ENCODE results near the gene ELAC1. TPM values are rescaled to one million over a fixed set of nuclear protein-coding genes. Genes with fewer than 3 reads are reported as not detected.
"Not testable (repeated sequence)": the region's sequence is repeated elsewhere in the genome, so short reads cannot be mapped to it uniquely, and the experiment has no call there.

ELAC1 gene
- 10 to 100 TPM in 1 of 2 donors, 1 to 10 TPM in 1; 8.2 to 10.5 TPM for total RNA-seq

DNA sequence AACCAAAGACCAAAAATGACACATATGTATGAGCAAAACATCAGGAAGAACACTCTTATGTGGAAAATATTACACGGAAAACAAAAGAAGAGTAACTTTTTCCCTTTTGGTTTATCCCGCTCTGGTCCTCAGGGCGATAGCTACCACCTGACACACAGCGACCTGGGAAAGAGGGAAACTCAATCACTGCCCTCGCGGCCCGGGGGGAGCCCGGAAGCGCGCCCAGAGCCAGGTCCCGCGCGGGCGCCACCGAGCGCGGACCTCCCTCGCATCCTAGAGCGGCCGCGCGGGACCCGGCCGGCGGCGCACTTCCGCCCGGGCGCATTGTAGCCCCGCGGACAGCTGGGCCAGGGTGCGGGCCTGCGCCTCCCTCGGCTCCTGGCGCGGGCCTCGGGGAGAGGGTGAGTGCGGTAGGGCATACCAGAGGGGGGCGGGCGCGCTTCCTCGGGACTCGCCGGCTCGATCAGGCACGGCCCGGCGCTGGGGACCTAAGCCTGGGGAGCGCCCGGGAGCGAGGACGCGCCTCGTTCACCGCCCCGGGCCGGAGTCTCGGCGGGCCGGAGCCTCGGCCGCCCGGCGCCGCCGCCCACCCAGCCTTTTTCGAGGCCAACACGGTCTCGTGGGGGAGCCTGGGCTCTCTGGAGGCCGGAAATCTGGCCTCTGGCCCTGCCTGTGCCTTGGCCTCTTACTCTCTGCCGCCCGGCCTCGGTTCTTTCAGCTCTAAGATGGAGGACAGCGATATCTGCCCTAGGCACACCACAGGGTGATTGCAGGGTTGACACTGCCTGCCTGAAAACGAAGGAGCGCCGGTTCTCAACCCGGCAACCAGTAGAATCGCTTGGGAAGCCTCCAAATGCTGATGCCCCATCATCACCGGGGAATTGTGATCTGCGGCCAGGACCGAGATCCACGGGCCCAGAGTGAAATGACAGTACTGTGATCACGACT lies at the start of gene ELAC1:
Gene ELAC1, plus strand, starts transcription at position 327 of the 948 bp plus-strand sequence. CDS start 6,365 bp downstream, outside the sequence.
- peaks cover 16% of the 10 kb centered on the region for H3K36me3 Mint-ChIP-seq
- DNase-seq (ENCODE audit: low spot score) = peak; percentile 87
- peak within 1 kb of the TSS; percentile 86 for H3K4me3 Mint-ChIP-seq
- H3K27me3 Mint-ChIP-seq = peaks cover 0 to 3% of the 10 kb centered on the region in 2 donors
- peaks cover 4% of the 10 kb centered on the region for H3K9me3 Mint-ChIP-seq
- H3K4me1 Mint-ChIP-seq (ENCODE audit: low read depth in 2 of 2) = peaks cover 24 to 29% of the 10 kb centered on the region in 2 donors
- H3K27ac Mint-ChIP-seq = peak within 1 kb of the TSS; percentile 78 to 88
- ATAC-seq = peak; percentile 95 to 98

DNA sequence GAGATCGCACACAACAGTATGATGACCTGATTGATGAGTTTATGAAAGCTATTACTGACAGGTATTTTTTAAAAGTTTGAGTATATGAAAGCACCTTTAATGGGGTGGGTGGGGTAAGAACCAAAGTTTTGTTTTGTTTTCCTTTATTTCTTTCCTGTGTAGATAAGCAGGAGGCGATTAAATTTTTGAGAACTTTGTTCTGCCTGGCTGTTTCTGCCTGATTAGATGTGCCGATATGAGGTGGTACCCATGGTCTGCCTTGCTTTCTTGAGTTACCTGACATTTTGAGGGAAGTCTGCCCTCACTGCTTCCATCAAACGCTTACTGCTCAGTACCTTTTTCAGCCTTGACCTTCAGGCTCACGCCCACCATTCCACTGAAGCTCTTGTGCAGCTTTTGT lies 49.7 kb upstream of the ELAC1 start:
- ATAC-seq (no peak), DNase-seq (ENCODE audit: low spot score) (no peak)
- H3K27me3 Mint-ChIP-seq = no peaks in the 10 kb centered on the region
- no peaks in the 10 kb centered on the region for H3K9me3 Mint-ChIP-seq
- peaks cover 5 to 14% of the 10 kb centered on the region in 2 donors for H3K4me1 Mint-ChIP-seq (ENCODE audit: low read depth in 2 of 2)
- peaks cover 23% of the 10 kb centered on the region for H3K36me3 Mint-ChIP-seq
- no peak overlapping the region for H3K27ac Mint-ChIP-seq
- no peak overlapping the region for H3K4me3 Mint-ChIP-seq

DNA sequence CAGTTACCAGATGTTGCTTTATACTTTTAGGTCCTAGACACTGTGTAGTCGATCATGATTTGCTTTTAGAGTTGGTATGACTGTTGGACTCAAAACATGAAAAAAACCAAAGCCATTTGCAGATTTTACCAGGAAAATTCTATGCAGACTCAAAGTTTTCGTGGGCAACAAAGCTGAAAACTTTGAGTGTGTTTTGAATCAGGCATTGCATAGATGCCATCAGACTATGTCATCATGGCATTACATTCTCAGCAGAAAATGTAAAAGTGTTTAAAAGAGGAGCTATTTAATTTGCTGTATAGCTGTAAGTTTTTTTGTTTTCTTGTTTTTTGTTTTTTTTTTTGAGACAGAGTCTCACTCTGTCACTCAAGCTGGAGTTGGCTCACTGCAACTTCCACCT lies 43.5 kb upstream of the ELAC1 start:
- ATAC-seq (no peak), DNase-seq (ENCODE audit: low spot score) (no peak)
- no peak overlapping the region for H3K4me3 Mint-ChIP-seq
- no peaks in the 10 kb centered on the region for H3K27me3 Mint-ChIP-seq
- peaks cover 0 to 2% of the 10 kb centered on the region in 2 donors for H3K4me1 Mint-ChIP-seq (ENCODE audit: low read depth in 2 of 2)
- H3K9me3 Mint-ChIP-seq = no peaks in the 10 kb centered on the region
- H3K27ac Mint-ChIP-seq = no peak overlapping the region
- peaks cover 29% of the 10 kb centered on the region for H3K36me3 Mint-ChIP-seq

- no peaks in the 10 kb centered on the region for H3K4me1 Mint-ChIP-seq (ENCODE audit: low read depth in 2 of 2)
- no peaks in the 10 kb centered on the region for H3K9me3 Mint-ChIP-seq
- ATAC-seq (no peak), DNase-seq (ENCODE audit: low spot score) (no peak)
- no peak overlapping the region for H3K27ac Mint-ChIP-seq
- peaks cover 23% of the 10 kb centered on the region for H3K36me3 Mint-ChIP-seq
- H3K4me3 Mint-ChIP-seq = no peak overlapping the region
- no peaks in the 10 kb centered on the region for H3K27me3 Mint-ChIP-seq
These were observed 41.3 kb upstream of the ELAC1 start for GRCh38 chr18:50926521-50926920.

- Mint-ChIP-seq H3K4me3 (no peak overlapping the region), H3K4me1 (ENCODE audit: low read depth in 2 of 2) (no peaks in the 10 kb centered on the region), H3K27ac (no peak overlapping the region), H3K36me3 (peaks cover 21% of the 10 kb centered on the region), H3K9me3 (no peaks in the 10 kb centered on the region), H3K27me3 (no peaks in the 10 kb centered on the region)
- no peak for DNase-seq (ENCODE audit: low spot score)
- no peak for ATAC-seq
These were observed 39.3 kb upstream of the ELAC1 start for GRCh38 chr18:50928551-50928950.

DNA sequence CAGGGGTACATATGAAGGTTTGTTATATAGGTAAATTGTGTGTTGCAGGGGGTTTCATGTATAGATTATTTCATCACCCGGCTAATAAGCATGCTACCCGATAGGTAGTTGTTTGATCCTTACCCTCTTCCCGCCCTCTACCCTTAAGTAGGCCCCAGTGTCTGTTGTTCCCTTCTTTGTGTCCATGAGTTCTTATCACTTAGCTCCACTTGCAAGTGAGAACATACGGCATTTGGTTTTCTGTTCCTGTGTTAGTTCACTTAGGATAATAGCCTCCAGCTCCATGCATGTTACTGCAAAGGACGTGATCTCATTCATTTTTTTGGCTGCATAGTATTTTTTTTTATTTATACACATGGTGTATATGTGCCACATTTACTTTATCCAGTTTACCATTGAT lies 34.2 kb upstream of the ELAC1 start:
- H3K4me3 Mint-ChIP-seq = no peak overlapping the region
- DNase-seq (ENCODE audit: low spot score) (no peak), ATAC-seq (no peak)
- no peaks in the 10 kb centered on the region for H3K27me3 Mint-ChIP-seq
- H3K9me3 Mint-ChIP-seq = no peaks in the 10 kb centered on the region
- no peaks in the 10 kb centered on the region for H3K4me1 Mint-ChIP-seq (ENCODE audit: low read depth in 2 of 2)
- no peak overlapping the region for H3K27ac Mint-ChIP-seq
- no peaks in the 10 kb centered on the region for H3K36me3 Mint-ChIP-seq

- no peaks in the 10 kb centered on the region for H3K27me3 Mint-ChIP-seq
- no peaks in the 10 kb centered on the region for H3K36me3 Mint-ChIP-seq
- no peak for ATAC-seq
- H3K4me3 Mint-ChIP-seq = no peak overlapping the region
- no peaks in the 10 kb centered on the region for H3K4me1 Mint-ChIP-seq (ENCODE audit: low read depth in 2 of 2)
- no peaks in the 10 kb centered on the region for H3K9me3 Mint-ChIP-seq
- no peak overlapping the region for H3K27ac Mint-ChIP-seq
- DNase-seq (ENCODE audit: low spot score) = no peak
These were observed 33.2 kb upstream of the ELAC1 start for GRCh38 chr18:50934545-50935211.

DNA sequence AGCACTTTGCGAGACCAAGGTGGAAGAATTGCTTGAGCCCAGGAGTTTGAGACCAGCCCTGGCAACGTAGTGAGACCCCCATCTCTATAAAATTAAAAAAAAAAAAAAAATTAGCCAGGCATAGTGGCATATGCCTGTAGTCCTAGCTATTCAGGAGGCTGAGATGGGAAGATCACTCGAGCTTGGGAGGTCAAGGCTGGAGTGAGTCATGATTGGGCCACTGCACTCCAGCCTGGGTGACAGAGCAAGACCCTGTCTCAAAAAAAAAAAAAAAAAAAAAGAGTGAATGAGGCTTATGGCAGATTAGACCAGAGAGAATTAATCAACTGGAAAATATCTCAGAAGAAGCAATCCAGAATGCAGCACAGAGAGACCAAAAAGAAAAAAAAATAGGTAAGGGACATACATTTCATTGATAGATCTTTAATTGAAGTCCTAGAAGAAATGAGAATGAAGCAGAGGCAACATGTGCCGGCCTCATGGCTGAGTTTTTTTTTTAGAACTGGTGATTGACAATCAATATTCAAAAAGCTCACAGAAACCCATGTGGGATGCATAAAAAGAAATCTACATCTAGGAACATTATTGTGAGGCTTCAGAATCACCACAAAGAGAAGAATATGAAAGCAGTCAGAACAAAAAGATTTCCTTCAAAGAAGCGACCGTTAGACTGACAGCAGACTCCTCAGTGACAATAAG lies 32.2 kb upstream of the ELAC1 start:
- no peaks in the 10 kb centered on the region for H3K36me3 Mint-ChIP-seq
- no peak overlapping the region for H3K4me3 Mint-ChIP-seq
- ATAC-seq = no peak
- no peak for DNase-seq (ENCODE audit: low spot score)
- no peaks in the 10 kb centered on the region for H3K4me1 Mint-ChIP-seq (ENCODE audit: low read depth in 2 of 2)
- no peaks in the 10 kb centered on the region for H3K27me3 Mint-ChIP-seq
- no peak overlapping the region for H3K27ac Mint-ChIP-seq
- H3K9me3 Mint-ChIP-seq = no peaks in the 10 kb centered on the region

GRCh38 chr18:50937183-50937582 lies 30.7 kb upstream of the ELAC1 start:
- peak overlapping the region in 1 of 2 donors; percentile 67 for H3K27ac Mint-ChIP-seq
- no peaks in the 10 kb centered on the region for H3K36me3 Mint-ChIP-seq

GRCh38 chr18:50938912-50939311 lies 28.9 kb upstream of the ELAC1 start:
- ATAC-seq = no peak
- Mint-ChIP-seq H3K27ac (no peak overlapping the region), H3K36me3 (no peaks in the 10 kb centered on the region), H3K4me3 (no peak overlapping the region), H3K27me3 (no peaks in the 10 kb centered on the region), H3K9me3 (no peaks in the 10 kb centered on the region), H3K4me1 (ENCODE audit: low read depth in 2 of 2) (no peaks in the 10 kb centered on the region)
- DNase-seq (ENCODE audit: low spot score) = no peak

More at GRCh38 chr18:50937183-50937582, 30.7 kb upstream of the ELAC1 start:
- Mint-ChIP-seq H3K9me3 (no peaks in the 10 kb centered on the region), H3K4me1 (ENCODE audit: low read depth in 2 of 2) (no peaks in the 10 kb centered on the region), H3K4me3 (no peak overlapping the region), H3K27me3 (no peaks in the 10 kb centered on the region)
- no peak for DNase-seq (ENCODE audit: low spot score)
- ATAC-seq = no peak

DNA sequence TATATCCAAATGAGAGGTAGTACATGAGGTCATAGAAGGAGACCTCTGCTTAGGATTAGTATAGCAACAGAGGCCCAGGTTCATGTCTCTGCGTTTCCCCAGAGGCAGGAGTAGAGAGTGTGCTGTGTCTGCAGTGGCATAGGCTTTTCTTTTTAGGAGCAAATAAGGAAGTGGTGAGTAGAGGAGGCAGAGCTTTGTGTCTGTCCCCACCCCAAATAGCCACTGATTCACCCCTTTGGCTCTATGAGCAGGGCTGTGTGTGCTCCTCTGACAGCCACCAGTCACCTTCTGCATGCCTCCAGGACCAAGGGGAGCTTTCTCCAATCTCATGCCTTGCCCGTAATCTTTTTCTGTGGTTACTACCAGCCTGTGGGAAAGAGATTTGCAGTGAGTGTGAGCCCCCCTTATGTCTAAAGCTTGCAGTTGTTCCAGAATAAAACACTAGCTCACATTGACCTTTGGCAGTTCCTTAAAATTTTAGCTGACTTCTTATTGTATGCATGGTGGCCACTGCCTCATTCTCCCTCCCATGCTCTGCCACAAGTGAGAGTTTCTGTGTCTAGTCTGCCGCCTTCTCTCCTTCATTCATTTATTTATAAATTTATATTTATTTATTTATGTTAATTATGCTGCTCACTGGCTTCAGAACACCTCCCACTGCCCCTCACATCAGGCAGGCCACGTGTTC lies 23.5 kb upstream of the ELAC1 start:
- DNase-seq (ENCODE audit: low spot score) = no peak
- Mint-ChIP-seq H3K36me3 (peaks cover 5% of the 10 kb centered on the region), H3K9me3 (no peaks in the 10 kb centered on the region), H3K4me1 (ENCODE audit: low read depth in 2 of 2) (peaks cover 0 to 3% of the 10 kb centered on the region in 2 donors), H3K27me3 (no peaks in the 10 kb centered on the region), H3K27ac (no peak overlapping the region), H3K4me3 (no peak overlapping the region)
- ATAC-seq = no peak

DNA sequence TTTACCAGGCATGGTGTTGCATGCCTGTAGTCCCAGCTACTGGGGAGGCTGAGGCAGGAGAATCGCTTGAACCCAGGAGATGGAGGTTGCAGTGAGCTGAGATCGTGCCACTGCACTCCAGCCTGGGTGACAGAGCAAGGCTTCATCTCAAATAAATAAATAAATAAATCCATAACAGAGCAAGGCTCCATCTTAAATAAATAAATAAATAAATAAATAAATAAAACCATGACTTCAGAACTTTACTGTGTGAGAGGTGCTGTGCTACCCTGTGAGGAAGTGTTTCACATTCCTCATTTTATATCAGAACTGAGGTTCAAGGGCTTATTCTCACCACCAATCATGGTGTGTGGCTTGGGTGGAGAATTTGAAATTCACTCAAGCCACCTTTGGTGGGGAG lies 21.9 kb upstream of the ELAC1 start:
- H3K27me3 Mint-ChIP-seq; H3K4me1 Mint-ChIP-seq (ENCODE audit: low read depth in 2 of 2); ATAC-seq; H3K4me3 Mint-ChIP-seq; H3K27ac Mint-ChIP-seq; DNase-seq (ENCODE audit: low spot score); H3K36me3 Mint-ChIP-seq; H3K9me3 Mint-ChIP-seq: not testable (repeated sequence)

DNA sequence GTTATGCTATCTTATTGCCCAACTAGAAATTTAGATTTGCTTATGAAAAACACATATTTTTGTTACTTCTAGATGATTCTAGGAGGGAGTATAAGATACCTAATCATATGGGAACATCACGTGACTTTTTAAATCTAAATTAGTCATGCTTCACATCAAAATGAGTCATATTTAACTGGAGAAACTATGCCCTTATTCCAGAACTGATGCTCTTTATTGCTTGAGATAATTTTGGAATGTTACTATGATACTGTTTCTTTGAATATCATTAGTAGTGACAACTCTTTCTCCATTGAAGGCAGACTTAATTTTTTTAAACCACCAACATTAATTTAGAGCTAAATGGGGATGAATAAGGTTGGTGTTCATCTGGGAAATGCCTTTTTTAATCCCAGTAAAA lies 19.9 kb upstream of the ELAC1 start:
- H3K27ac Mint-ChIP-seq = no peak overlapping the region
- DNase-seq (ENCODE audit: low spot score) (no peak), ATAC-seq (no peak)
- no peaks in the 10 kb centered on the region for H3K27me3 Mint-ChIP-seq
- peaks cover 0 to 3% of the 10 kb centered on the region in 2 donors for H3K4me1 Mint-ChIP-seq (ENCODE audit: low read depth in 2 of 2)
- H3K4me3 Mint-ChIP-seq = no peak overlapping the region
- peaks cover 5% of the 10 kb centered on the region for H3K36me3 Mint-ChIP-seq
- no peaks in the 10 kb centered on the region for H3K9me3 Mint-ChIP-seq

Measured in natural killer cell treated with Interleukin-12 subunit alpha and Interleukin-12 subunit beta and Interleukin-15 and Interleukin-18, amount 100 ng/mL, for 72 hours (primary cell).